ENCODE measurements around the gene SNRNP35.

DNA sequence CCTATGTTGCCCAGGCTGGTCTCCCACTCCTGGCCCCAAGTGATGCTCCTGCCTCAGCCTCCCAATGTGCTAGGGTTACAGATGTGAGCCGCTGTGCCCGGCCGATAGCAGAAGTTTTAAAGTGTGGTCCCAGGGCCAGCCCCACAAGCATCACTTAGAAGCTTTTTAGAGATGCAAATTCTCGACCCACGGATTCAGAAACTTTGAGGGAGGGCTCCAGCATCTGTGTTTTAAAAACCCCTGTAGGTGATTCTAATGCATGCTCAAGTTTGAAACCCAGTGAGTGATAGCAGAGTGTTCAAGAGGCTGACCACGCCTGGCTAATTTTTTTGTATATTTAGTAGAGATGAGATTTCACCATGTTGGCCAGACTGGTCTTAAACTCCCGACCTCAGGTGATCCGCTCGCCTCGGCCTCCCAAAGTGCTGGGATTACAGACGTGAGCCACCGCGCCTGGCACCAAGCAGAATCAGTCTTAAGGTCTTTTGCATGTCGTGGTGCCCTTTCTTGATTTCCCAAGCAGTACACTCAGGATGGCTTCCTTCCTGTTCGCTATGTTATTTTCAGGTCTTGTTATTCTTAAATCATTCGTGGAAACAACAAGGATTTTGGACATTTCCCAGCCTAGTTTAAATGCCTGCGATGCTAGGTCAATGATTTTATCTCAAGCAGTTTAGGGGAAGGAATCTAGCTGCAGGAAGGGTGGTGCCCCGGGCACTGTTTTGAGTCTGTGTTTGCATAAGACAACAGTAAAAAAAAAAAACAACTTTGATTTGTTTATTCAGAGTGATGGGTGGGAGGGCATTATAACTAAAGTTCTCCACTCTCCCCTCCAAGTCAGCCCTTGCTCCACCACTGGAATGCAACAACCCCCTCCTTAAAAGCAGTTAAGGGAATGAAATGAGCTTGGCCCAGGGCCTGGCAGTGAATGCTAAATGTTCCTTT is 12.3 kb upstream of the SNRNP35 start:
- TF ChIP-seq POLR2AphosphoS5 (IDR thresholded peaks at IDR 0.05; ENCODE audit: low read depth, low read length) (no peak), TAF1 (IDR thresholded peaks at IDR 0.05; ENCODE audit: borderline replicate concordance, insufficient read depth, low read length) (no peak), SIN3A (IDR thresholded peaks at IDR 0.05; ENCODE audit: borderline replicate concordance, insufficient read depth, low read length) (no peak)
- TF ChIP-seq, protein P1, sequence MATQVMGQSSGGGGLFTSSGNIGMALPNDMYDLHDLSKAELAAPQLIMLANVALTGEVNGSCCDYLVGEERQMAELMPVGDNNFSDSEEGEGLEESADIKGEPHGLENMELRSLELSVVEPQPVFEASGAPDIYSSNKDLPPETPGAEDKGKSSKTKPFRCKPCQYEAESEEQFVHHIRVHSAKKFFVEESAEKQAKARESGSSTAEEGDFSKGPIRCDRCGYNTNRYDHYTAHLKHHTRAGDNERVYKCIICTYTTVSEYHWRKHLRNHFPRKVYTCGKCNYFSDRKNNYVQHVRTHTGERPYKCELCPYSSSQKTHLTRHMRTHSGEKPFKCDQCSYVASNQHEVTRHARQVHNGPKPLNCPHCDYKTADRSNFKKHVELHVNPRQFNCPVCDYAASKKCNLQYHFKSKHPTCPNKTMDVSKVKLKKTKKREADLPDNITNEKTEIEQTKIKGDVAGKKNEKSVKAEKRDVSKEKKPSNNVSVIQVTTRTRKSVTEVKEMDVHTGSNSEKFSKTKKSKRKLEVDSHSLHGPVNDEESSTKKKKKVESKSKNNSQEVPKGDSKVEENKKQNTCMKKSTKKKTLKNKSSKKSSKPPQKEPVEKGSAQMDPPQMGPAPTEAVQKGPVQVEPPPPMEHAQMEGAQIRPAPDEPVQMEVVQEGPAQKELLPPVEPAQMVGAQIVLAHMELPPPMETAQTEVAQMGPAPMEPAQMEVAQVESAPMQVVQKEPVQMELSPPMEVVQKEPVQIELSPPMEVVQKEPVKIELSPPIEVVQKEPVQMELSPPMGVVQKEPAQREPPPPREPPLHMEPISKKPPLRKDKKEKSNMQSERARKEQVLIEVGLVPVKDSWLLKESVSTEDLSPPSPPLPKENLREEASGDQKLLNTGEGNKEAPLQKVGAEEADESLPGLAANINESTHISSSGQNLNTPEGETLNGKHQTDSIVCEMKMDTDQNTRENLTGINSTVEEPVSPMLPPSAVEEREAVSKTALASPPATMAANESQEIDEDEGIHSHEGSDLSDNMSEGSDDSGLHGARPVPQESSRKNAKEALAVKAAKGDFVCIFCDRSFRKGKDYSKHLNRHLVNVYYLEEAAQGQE (IDR thresholded peaks at IDR 0.05; ENCODE audit: insufficient read depth in 1 of 2, low read depth in 2 of 2, low read length in 2 of 2), result no peak
